ENCODE data around the gene CNOT6.
"Not testable (repeated sequence)": the region's sequence is repeated elsewhere in the genome, so short reads cannot be mapped to it uniquely, and the experiment has no call there.

DNA sequence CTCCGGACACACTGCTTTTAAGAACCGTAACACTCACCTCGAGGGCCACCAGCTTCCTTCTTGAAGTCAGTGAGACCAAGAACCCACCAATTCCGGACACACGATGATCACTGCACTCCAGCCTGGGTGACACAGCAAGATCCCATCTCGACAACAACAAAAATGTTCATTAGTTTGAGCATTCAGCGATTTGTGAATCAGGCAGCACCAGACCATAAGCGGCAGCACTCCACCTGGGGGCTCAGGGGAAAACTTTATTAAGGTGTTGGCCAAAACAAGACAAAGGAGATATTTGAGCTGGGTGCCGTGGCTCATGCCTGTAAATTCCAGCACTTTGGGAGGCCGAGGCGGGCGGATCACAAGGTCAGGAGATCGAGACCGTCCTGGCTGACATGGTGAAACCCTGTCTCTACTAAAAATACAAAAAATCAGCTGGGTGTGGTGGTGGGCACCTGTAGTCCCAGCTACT, 34.5 kb upstream of the CNOT6 start:
- TF ChIP-seq, protein P1, sequence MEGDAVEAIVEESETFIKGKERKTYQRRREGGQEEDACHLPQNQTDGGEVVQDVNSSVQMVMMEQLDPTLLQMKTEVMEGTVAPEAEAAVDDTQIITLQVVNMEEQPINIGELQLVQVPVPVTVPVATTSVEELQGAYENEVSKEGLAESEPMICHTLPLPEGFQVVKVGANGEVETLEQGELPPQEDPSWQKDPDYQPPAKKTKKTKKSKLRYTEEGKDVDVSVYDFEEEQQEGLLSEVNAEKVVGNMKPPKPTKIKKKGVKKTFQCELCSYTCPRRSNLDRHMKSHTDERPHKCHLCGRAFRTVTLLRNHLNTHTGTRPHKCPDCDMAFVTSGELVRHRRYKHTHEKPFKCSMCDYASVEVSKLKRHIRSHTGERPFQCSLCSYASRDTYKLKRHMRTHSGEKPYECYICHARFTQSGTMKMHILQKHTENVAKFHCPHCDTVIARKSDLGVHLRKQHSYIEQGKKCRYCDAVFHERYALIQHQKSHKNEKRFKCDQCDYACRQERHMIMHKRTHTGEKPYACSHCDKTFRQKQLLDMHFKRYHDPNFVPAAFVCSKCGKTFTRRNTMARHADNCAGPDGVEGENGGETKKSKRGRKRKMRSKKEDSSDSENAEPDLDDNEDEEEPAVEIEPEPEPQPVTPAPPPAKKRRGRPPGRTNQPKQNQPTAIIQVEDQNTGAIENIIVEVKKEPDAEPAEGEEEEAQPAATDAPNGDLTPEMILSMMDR (IDR thresholded peaks at IDR 0.05), result not testable (repeated sequence)
- TF ChIP-seq POLR2A (IDR thresholded peaks at IDR 0.05), result not testable (repeated sequence)

Measured in Peyer's patch (tissue), 4 donors.